Occipital lobe (tissue), 2 donors: Measurements from ENCODE around the gene OR2D3. TPM values are rescaled to one million over a fixed set of nuclear protein-coding genes. Genes with fewer than 3 reads are reported as not detected.
"Not testable (repeated sequence)": the region's sequence is repeated elsewhere in the genome, so short reads cannot be mapped to it uniquely, and the experiment has no call there.

Experiments
- DNase-seq: peaks from one replicate; lab custom pipeline; 2025; lab: John Stamatoyannopoulos, UW
- total RNA-seq: library from RNA; depleted of rRNA; stranded (reverse); fragments of >200 nt; gene quantifications from one replicate; pipeline ENCODE4 v1.2.3, GENCODE V29; 2014

Gene OR2D3
- total RNA-seq: not detected

GRCh38 chr11:6920702-6921101 is at the start of gene OR2D3:
Gene OR2D3, plus strand, starts transcription at chr11:6921002. Its CDS starts 0 bp downstream, at chr11:6921002.
- no peak for DNase-seq

- DNase-seq: no peak
Measured at GRCh38 chr11:6871278-6871677, 49.5 kb upstream of the OR2D3 start.

- no peak for DNase-seq
Measured at GRCh38 chr11:6875761-6876160, 45.0 kb upstream of the OR2D3 start.

- DNase-seq: no peak
Measured at GRCh38 chr11:6876325-6876724, 44.5 kb upstream of the OR2D3 start, which contains the start of gene OR10A4. Gene OR10A4, plus strand, starts transcription at chr11:6876625. Its CDS starts 23 bp downstream, at chr11:6876648.

- no peak for DNase-seq
Measured at GRCh38 chr11:6876914-6877313, 43.9 kb upstream of the OR2D3 start.

GRCh38 chr11:6882751-6883150 is 38.1 kb upstream of the OR2D3 start:
- no peak for DNase-seq

GRCh38 chr11:6887711-6888110 is 33.1 kb upstream of the OR2D3 start:
- not testable (repeated sequence) for DNase-seq

GRCh38 chr11:6888830-6889229 is 32.0 kb upstream of the OR2D3 start:
- DNase-seq: no peak

GRCh38 chr11:6889835-6890234 is 31.0 kb upstream of the OR2D3 start:
- no peak for DNase-seq

GRCh38 chr11:6892400-6892799 is 28.4 kb upstream of the OR2D3 start, which contains the start of gene OR2D2:
Gene OR2D2, minus strand, starts transcription at chr11:6892500. Its CDS starts 0 bp downstream, at chr11:6892500.
- DNase-seq: no peak

GRCh38 chr11:6894097-6894496 is 26.7 kb upstream of the OR2D3 start:
- DNase-seq: no peak

- DNase-seq: no peak
Measured at GRCh38 chr11:6895010-6895409, 25.8 kb upstream of the OR2D3 start.

- DNase-seq: no peak
Measured at GRCh38 chr11:6898911-6899310, 21.9 kb upstream of the OR2D3 start.

GRCh38 chr11:6900327-6900999 is 20.3 kb upstream of the OR2D3 start:
- DNase-seq: no peak

GRCh38 chr11:6904804-6905203 is 16.0 kb upstream of the OR2D3 start:
- not testable (repeated sequence) for DNase-seq

GRCh38 chr11:6911378-6911777 is 9.4 kb upstream of the OR2D3 start:
- no peak for DNase-seq

- DNase-seq: no peak
Measured at GRCh38 chr11:6911948-6912347, 8.9 kb upstream of the OR2D3 start.

- DNase-seq: no peak
Measured at GRCh38 chr11:6919698-6920097, 1.1 kb upstream of the OR2D3 start.

GRCh38 chr11:6925007-6925577 is 4.3 kb downstream of the OR2D3 start:
- DNase-seq: no peak

GRCh38 chr11:6925636-6926207 is 4.9 kb downstream of the OR2D3 start:
- DNase-seq: no peak

GRCh38 chr11:6926208-6927029 is 5.6 kb downstream of the OR2D3 start, which contains the start of gene ZNF215:
Gene ZNF215, plus strand, starts transcription at chr11:6926426. Its CDS starts 5,847 bp downstream, at chr11:6932273.
- DNase-seq: peak; percentile 67
